HG03103 (cell line): ENCODE measurements around the gene MYL9.

Experiments used
- ATAC-seq: cut with Tn5 transposase; IDR thresholded peaks from one replicate; pipeline ENCODE4 v1.9.1; 2021; ENCODE audit warnings: low read depth; ENCODE audit not compliant: unreplicated experiment

Gene MYL9

GRCh38 chr20:36525620-36526365 is 15.5 kb upstream of the MYL9 start:
- ATAC-seq = no peak

GRCh38 chr20:36526521-36527011 is 14.8 kb upstream of the MYL9 start:
- no peak for ATAC-seq

- ATAC-seq = no peak
Observed at GRCh38 chr20:36527331-36528125, 13.8 kb upstream of the MYL9 start.

- no peak for ATAC-seq
Observed at GRCh38 chr20:36528176-36528874, 13.0 kb upstream of the MYL9 start.

GRCh38 chr20:36528875-36529417 is 12.4 kb upstream of the MYL9 start:
- ATAC-seq = no peak

- ATAC-seq = no peak
Observed at GRCh38 chr20:36532388-36532787, 8.9 kb upstream of the MYL9 start.

- ATAC-seq = no peak
Observed at GRCh38 chr20:36532822-36533221, 8.5 kb upstream of the MYL9 start.

- ATAC-seq = no peak
Observed at GRCh38 chr20:36538026-36538722, 3.1 kb upstream of the MYL9 start.

GRCh38 chr20:36540551-36541211 is 638 bp upstream of the MYL9 start:
- no peak for ATAC-seq

- ATAC-seq = no peak
Observed at GRCh38 chr20:36541768-36542488, 609 bp downstream of the MYL9 start.

GRCh38 chr20:36542516-36543183 is 1.3 kb downstream of the MYL9 start:
- no peak for ATAC-seq

GRCh38 chr20:36543184-36544133 is 2.1 kb downstream of the MYL9 start:
- ATAC-seq = no peak

GRCh38 chr20:36544134-36545018 is 3.1 kb downstream of the MYL9 start:
- no peak for ATAC-seq

- ATAC-seq = no peak
Observed at GRCh38 chr20:36546111-36546736, 4.9 kb downstream of the MYL9 start.

GRCh38 chr20:36547186-36548005 is 6.1 kb downstream of the MYL9 start:
- no peak for ATAC-seq
